HepG2 (cell line): ENCODE results near the gene PPP1R9A. TPM values are rescaled to one million over a fixed set of nuclear protein-coding genes. Genes with fewer than 3 reads are reported as not detected.
A peak's percentile ranks its signal among the peaks of the same experiment; 100 is the strongest.

ENCODE experiments used
- DNMT3B ChIP-seq: conservative IDR thresholded peaks from 2 replicates; pipeline ENCODE4 v1.6.1; 2016; ENCODE audit warnings: missing biosample characterization, control low read depth
- LCORL ChIP-seq, 2 experiments: fragments of 450-650 bp in 1 of 2; sonication (generic) in 1 of 2; formaldehyde crosslinking in 1 of 2; IDR thresholded peaks; 2 replicates each; pipeline versions ENCODE4 v1.5.0 to v1.6.1; 2017 to 2020; ENCODE audit warnings: antibody characterized with exemption in 1 of 2, missing genetic modification reagents in 1 of 2
- PLRG1 ChIP-seq: fragments of 450-650 bp; conservative IDR thresholded peaks from 2 replicates; pipeline ENCODE4 v1.6.1; 2016
- SP140L ChIP-seq: sonication (generic); formaldehyde crosslinking; IDR thresholded peaks from 2 replicates; pipeline ENCODE4 v1.4.0; 2020; ENCODE audit warnings: missing genetic modification reagents, borderline replicate concordance
- ZFP36 ChIP-seq: fragments of 150-350 bp; IDR thresholded peaks from 2 replicates; pipeline ENCODE4 v1.6.1; 2018; ENCODE audit warnings: borderline replicate concordance, low read length, low read depth; ENCODE audit not compliant: partially characterized antibody
- ZNF773 ChIP-seq: sonication (generic); formaldehyde crosslinking; IDR thresholded peaks from 2 replicates; pipeline ENCODE4 v1.4.0; 2020; ENCODE audit warnings: missing genetic modification reagents, borderline replicate concordance
- ZNF879 ChIP-seq: sonication (generic); formaldehyde crosslinking; IDR thresholded peaks from 2 replicates; pipeline ENCODE4 v1.8.1; 2023; ENCODE audit warnings: missing genetic modification reagents
- polyA plus RNA-seq, 8 experiments: library from polyadenylated mRNA; depleted of rRNA in 3 of 8; stranded (reverse) in 7 of 8; unstranded in 1 of 8; fragments of >200 nt; fragmentation: Illumina TruSeq in 4 of 8; extraction: Trizol in 4 of 8; gene quantifications; 2 replicates each; pipeline versions ENCODE4 v1.2.1 to v1.2.3, GENCODE V29; 2011 to 2016; ENCODE audit warnings: low read depth in 4 of 8, missing spikeins in 1 of 8, mixed read lengths in 1 of 8; ENCODE audit not compliant: insufficient read depth in 1 of 8
- total RNA-seq, 5 experiments: library from RNA; depleted of rRNA; stranded (reverse); fragments of >200 nt; fragmentation: Illumina TruSeq; extraction: Trizol; gene quantifications; 2 replicates each; pipeline ENCODE4 v1.2.3, GENCODE V29; 2016; ENCODE audit warnings: low read depth in 1 of 5
- TF ChIP-seq, protein P1 (sequence below): sonication (generic); formaldehyde crosslinking; IDR thresholded peaks from 2 replicates; pipeline ENCODE4; 2020; ENCODE audit warnings: missing genetic modification reagents, mild to moderate bottlenecking, borderline replicate concordance
- TF ChIP-seq, protein P2 (sequence below), 2 experiments: fragments of 450-650 bp in 1 of 2; sonication (generic) in 1 of 2; formaldehyde crosslinking in 1 of 2; IDR thresholded peaks; 2 replicates each; pipeline versions ENCODE4 v1.6.1 to v1.8.0; 2016 to 2022; ENCODE audit warnings: antibody characterized with exemption in 1 of 2, mild to moderate bottlenecking in 1 of 2, missing genetic modification reagents in 1 of 2
- TF ChIP-seq, protein P3 (sequence below): IDR thresholded peaks from 2 replicates; pipeline ENCODE4 v1.6.1; 2016; ENCODE audit warnings: low read depth, missing genetic modification reagents, missing compliant biosample characterization

Gene PPP1R9A
- total and polyA plus RNA-seq, 2 of the 13 experiments (the other 11 are each of a cell fraction or from before 2014, with no cell fraction given), result 11.4 to 31.9 TPM

DNA sequence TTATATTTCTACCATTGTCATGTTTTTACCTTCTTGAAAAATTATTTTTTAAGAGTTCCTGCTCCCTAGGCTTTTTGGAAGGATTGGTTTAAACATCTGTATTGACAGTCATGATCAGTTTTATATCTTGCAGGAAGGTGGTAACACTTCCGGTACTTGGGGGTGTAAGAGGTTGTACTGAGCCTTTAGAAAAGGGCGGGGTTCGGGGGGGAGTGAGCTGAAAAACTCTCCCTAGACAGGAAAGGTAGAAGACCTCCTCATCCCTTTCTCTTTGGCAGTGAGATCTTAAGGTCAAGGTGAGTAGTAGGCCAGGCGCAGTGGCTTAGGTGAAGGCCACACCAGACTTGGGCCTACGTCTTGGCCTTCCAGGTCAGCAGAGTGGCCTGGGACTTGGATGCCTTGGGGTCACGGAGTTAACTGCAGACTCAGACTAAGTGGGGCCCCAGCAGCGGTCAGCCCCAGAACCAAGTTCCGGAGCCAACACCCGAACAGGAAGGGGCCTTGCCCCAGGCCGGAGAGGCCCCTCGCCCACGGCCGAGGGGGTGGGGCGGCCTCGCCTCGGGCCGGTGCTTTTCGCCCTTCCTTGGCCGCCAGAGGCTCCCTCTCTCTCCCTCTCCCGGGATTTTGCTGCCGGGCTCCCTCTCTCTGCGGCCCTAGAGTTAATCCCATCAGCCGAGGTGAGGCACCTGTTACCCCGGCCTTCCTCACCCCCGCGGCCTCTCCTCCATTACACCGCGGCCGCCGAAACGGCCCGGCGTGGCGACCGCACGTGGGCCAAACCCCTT, at the start of gene PPP1R9A (continued):
- TF ChIP-seq, protein P1, sequence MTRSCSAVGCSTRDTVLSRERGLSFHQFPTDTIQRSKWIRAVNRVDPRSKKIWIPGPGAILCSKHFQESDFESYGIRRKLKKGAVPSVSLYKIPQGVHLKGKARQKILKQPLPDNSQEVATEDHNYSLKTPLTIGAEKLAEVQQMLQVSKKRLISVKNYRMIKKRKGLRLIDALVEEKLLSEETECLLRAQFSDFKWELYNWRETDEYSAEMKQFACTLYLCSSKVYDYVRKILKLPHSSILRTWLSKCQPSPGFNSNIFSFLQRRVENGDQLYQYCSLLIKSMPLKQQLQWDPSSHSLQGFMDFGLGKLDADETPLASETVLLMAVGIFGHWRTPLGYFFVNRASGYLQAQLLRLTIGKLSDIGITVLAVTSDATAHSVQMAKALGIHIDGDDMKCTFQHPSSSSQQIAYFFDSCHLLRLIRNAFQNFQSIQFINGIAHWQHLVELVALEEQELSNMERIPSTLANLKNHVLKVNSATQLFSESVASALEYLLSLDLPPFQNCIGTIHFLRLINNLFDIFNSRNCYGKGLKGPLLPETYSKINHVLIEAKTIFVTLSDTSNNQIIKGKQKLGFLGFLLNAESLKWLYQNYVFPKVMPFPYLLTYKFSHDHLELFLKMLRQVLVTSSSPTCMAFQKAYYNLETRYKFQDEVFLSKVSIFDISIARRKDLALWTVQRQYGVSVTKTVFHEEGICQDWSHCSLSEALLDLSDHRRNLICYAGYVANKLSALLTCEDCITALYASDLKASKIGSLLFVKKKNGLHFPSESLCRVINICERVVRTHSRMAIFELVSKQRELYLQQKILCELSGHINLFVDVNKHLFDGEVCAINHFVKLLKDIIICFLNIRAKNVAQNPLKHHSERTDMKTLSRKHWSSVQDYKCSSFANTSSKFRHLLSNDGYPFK (CRISPR knock-in tag), result no peak
- TF ChIP-seq, protein P2, sequence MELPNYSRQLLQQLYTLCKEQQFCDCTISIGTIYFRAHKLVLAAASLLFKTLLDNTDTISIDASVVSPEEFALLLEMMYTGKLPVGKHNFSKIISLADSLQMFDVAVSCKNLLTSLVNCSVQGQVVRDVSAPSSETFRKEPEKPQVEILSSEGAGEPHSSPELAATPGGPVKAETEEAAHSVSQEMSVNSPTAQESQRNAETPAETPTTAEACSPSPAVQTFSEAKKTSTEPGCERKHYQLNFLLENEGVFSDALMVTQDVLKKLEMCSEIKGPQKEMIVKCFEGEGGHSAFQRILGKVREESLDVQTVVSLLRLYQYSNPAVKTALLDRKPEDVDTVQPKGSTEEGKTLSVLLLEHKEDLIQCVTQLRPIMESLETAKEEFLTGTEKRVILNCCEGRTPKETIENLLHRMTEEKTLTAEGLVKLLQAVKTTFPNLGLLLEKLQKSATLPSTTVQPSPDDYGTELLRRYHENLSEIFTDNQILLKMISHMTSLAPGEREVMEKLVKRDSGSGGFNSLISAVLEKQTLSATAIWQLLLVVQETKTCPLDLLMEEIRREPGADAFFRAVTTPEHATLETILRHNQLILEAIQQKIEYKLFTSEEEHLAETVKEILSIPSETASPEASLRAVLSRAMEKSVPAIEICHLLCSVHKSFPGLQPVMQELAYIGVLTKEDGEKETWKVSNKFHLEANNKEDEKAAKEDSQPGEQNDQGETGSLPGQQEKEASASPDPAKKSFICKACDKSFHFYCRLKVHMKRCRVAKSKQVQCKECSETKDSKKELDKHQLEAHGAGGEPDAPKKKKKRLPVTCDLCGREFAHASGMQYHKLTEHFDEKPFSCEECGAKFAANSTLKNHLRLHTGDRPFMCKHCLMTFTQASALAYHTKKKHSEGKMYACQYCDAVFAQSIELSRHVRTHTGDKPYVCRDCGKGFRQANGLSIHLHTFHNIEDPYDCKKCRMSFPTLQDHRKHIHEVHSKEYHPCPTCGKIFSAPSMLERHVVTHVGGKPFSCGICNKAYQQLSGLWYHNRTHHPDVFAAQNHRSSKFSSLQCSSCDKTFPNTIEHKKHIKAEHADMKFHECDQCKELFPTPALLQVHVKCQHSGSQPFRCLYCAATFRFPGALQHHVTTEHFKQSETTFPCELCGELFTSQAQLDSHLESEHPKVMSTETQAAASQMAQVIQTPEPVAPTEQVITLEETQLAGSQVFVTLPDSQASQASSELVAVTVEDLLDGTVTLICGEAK (IDR thresholded peaks at IDR 0.05), result no peak
- TF ChIP-seq, protein P2 (CRISPR knock-in tag; IDR thresholded peaks at IDR 0.05), result peak; percentile 71; the same call in 1 of the 2 replicates
- TF ChIP-seq LCORL (IDR thresholded peaks at IDR 0.05), result peak; percentile 92
- peak; percentile 71; the same call in 1 of the 2 replicates for TF ChIP-seq LCORL (CRISPR knock-in tag; IDR thresholded peaks at IDR 0.05)
- TF ChIP-seq ZNF879 (CRISPR knock-in tag), result no peak
- TF ChIP-seq, protein P3, sequence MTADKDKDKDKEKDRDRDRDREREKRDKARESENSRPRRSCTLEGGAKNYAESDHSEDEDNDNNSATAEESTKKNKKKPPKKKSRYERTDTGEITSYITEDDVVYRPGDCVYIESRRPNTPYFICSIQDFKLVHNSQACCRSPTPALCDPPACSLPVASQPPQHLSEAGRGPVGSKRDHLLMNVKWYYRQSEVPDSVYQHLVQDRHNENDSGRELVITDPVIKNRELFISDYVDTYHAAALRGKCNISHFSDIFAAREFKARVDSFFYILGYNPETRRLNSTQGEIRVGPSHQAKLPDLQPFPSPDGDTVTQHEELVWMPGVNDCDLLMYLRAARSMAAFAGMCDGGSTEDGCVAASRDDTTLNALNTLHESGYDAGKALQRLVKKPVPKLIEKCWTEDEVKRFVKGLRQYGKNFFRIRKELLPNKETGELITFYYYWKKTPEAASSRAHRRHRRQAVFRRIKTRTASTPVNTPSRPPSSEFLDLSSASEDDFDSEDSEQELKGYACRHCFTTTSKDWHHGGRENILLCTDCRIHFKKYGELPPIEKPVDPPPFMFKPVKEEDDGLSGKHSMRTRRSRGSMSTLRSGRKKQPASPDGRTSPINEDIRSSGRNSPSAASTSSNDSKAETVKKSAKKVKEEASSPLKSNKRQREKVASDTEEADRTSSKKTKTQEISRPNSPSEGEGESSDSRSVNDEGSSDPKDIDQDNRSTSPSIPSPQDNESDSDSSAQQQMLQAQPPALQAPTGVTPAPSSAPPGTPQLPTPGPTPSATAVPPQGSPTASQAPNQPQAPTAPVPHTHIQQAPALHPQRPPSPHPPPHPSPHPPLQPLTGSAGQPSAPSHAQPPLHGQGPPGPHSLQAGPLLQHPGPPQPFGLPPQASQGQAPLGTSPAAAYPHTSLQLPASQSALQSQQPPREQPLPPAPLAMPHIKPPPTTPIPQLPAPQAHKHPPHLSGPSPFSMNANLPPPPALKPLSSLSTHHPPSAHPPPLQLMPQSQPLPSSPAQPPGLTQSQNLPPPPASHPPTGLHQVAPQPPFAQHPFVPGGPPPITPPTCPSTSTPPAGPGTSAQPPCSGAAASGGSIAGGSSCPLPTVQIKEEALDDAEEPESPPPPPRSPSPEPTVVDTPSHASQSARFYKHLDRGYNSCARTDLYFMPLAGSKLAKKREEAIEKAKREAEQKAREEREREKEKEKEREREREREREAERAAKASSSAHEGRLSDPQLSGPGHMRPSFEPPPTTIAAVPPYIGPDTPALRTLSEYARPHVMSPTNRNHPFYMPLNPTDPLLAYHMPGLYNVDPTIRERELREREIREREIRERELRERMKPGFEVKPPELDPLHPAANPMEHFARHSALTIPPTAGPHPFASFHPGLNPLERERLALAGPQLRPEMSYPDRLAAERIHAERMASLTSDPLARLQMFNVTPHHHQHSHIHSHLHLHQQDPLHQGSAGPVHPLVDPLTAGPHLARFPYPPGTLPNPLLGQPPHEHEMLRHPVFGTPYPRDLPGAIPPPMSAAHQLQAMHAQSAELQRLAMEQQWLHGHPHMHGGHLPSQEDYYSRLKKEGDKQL (CRISPR knock-in tag), result no peak
- no peak for TF ChIP-seq SP140L (CRISPR knock-in tag)
- TF ChIP-seq ZFP36, result no peak
- TF ChIP-seq ZNF773 (CRISPR knock-in tag), result no peak
- no peak for TF ChIP-seq DNMT3B (CRISPR knock-in tag)
- no peak for TF ChIP-seq PLRG1
